HG03439 (cell line): ENCODE measurements around the gene TKT.
"Not testable (repeated sequence)": the region's sequence is repeated elsewhere in the genome, so short reads cannot be mapped to it uniquely, and the experiment has no call there.

Experiments
- ATAC-seq: cut with Tn5 transposase; IDR thresholded peaks from one replicate; pipeline ENCODE4 v1.9.1; 2021; ENCODE audit warnings: mild to moderate bottlenecking, moderate library complexity; ENCODE audit not compliant: unreplicated experiment

The TKT gene

GRCh38 chr3:53255775-53256703 is at the start of gene TKT:
Gene TKT, minus strand, starts transcription at chr3:53256022. Its CDS starts 80 bp downstream, at chr3:53255942.
- ATAC-seq: peak; percentile 52

- no peak for ATAC-seq
These were observed 48.1 kb upstream of the TKT start for GRCh38 chr3:53303957-53304356.

GRCh38 chr3:53303549-53303948 is 47.7 kb upstream of the TKT start:
- no peak for ATAC-seq

- ATAC-seq: no peak
These were observed 45.0 kb upstream of the TKT start for GRCh38 chr3:53300826-53301225.

- not testable (repeated sequence) for ATAC-seq
These were observed 43.8 kb upstream of the TKT start for GRCh38 chr3:53299611-53300023.

GRCh38 chr3:53295410-53295809 is 39.6 kb upstream of the TKT start:
- no peak for ATAC-seq

GRCh38 chr3:53293867-53294266 is 38.0 kb upstream of the TKT start:
- ATAC-seq: no peak

GRCh38 chr3:53288214-53288613 is 32.4 kb upstream of the TKT start:
- ATAC-seq: no peak

- ATAC-seq: no peak
These were observed 31.4 kb upstream of the TKT start for GRCh38 chr3:53287131-53287629.

- ATAC-seq: no peak
These were observed 30.9 kb upstream of the TKT start for GRCh38 chr3:53286727-53287126.

GRCh38 chr3:53282581-53282980 is 26.8 kb upstream of the TKT start:
- no peak for ATAC-seq

- no peak for ATAC-seq
These were observed 22.8 kb upstream of the TKT start for GRCh38 chr3:53278667-53279066.

GRCh38 chr3:53274938-53275605 is 19.2 kb upstream of the TKT start:
- ATAC-seq: no peak

GRCh38 chr3:53273146-53273670 is 17.4 kb upstream of the TKT start:
- no peak for ATAC-seq

- peak; percentile 52 for ATAC-seq
These were observed 14.4 kb upstream of the TKT start for GRCh38 chr3:53269888-53270880.

GRCh38 chr3:53269193-53269592 is 13.4 kb upstream of the TKT start:
- not testable (repeated sequence) for ATAC-seq

- no peak for ATAC-seq
These were observed 11.9 kb upstream of the TKT start for GRCh38 chr3:53267766-53268165.

GRCh38 chr3:53264718-53265117 is 8.9 kb upstream of the TKT start:
- ATAC-seq: no peak

GRCh38 chr3:53263907-53264306 is 8.1 kb upstream of the TKT start:
- no peak for ATAC-seq

GRCh38 chr3:53261712-53262111 is 5.9 kb upstream of the TKT start:
- no peak for ATAC-seq
